K562 (cell line): ENCODE results near the gene HHIPL1. TPM values are rescaled to one million over a fixed set of nuclear protein-coding genes. Genes with fewer than 3 reads are reported as not detected.

Source experiments
- ATAC-seq: fragments of 200-7000 bp; cut with Tn5 transposase; 3 replicates; pipeline ENCODE4 v1.9.1; 2020; ENCODE audit warnings: moderate library complexity
- BruUV-seq: library from RNA; stranded (reverse); fragments of 400-500 nt; replicated peaks from 2 replicates; lab custom pipeline; 2021; lab: Mats Ljungman, UMichigan
- CTCF ChIA-PET: fragments of 300-600 bp; formaldehyde crosslinking; extraction: SDS; loops from one replicate; lab custom pipeline; 2021; ENCODE audit warnings: low intra/inter-chr PET ratio; lab: Yijun Ruan, JAX
- POLR2A ChIA-PET: fragments of 300-600, 350-650 bp; sonication (Branson Sonifier 250); formaldehyde crosslinking; extraction: SDS; loops from one replicate; lab custom pipeline; 2021; ENCODE audit warnings: antibody characterized with exemption, inconsistent platforms; lab: Yijun Ruan, JAX
- DNase-seq, 4 experiments: peaks; one replicate each; pipeline versions ENCODE4 v3.0.0 to v3.0.0-alpha.2; 2011 to 2018; ENCODE audit warnings: low spot score in 3 of 4, mixed read lengths in 3 of 4; ENCODE audit errors: extremely low read depth in 1 of 4
- FAIRE-seq: peaks from 2 replicates; lab custom pipeline; 2011; peaks lifted over from hg19 to GRCh38; lab: Jason Lieb, UNC
- H2AFZ ChIP-seq: 2 replicates; pipeline ENCODE4 v1.6.0; 2011; ENCODE audit warnings: low read depth, low read length, control low read depth, inconsistent platforms
- H3K27ac ChIP-seq: fragments of 200-600 bp; 3 replicates; pipeline ENCODE4 v1.8.0; 2011; ENCODE audit warnings: low read depth, mild to moderate bottlenecking, control low read depth, inconsistent platforms, low read length, moderate library complexity, mixed read lengths; ENCODE audit errors: extremely low read depth
- H3K27me3 ChIP-seq, 2 experiments: fragments of 300-600 bp in 1 of 2; 2 replicates in 1 of 2; 3 replicates in 1 of 2; pipeline versions ENCODE4 v1.6.0 to v1.8.0; 2011; ENCODE audit warnings: inconsistent platforms in 2 of 2, low read length in 2 of 2, mild to moderate bottlenecking in 1 of 2, mixed read lengths in 1 of 2, moderate library complexity in 1 of 2; ENCODE audit not compliant: control insufficient read depth in 2 of 2, insufficient read depth in 2 of 2
- H3K36me3 ChIP-seq: fragments of 300-600 bp; 3 replicates; pipeline ENCODE4 v1.8.0; 2011; ENCODE audit warnings: mild to moderate bottlenecking, low read length, inconsistent platforms; ENCODE audit not compliant: control insufficient read depth, insufficient read depth
- H3K4me1 ChIP-seq, 2 experiments: fragments of 200-600 bp in 1 of 2; replicated peaks in 1 of 2; 2 replicates in 1 of 2; 3 replicates in 1 of 2; pipeline versions ENCODE4 v1.5.1 to v1.8.0; 2011; ENCODE audit warnings: inconsistent platforms in 2 of 2, low read length in 2 of 2, mild to moderate bottlenecking in 1 of 2, mixed read lengths in 1 of 2, moderate library complexity in 1 of 2; ENCODE audit not compliant: control insufficient read depth in 2 of 2, insufficient read depth in 2 of 2
- H3K4me2 ChIP-seq: 2 replicates; pipeline ENCODE4 v1.6.1; 2011; ENCODE audit warnings: low read length, control low read depth, inconsistent platforms, mixed read lengths; ENCODE audit not compliant: insufficient read depth
- H3K4me3 ChIP-seq: fragments of 200-600 bp; sonication (generic), shearing (Covaris generic); 2 replicates; pipeline ENCODE4 v1.5.1; 2016; ENCODE audit warnings: control low read depth, inconsistent platforms
- H3K79me2 ChIP-seq: fragments of 200-600 bp; 3 replicates; pipeline ENCODE4 v1.8.0; 2011; ENCODE audit warnings: low read length, inconsistent platforms; ENCODE audit not compliant: control insufficient read depth, insufficient read depth
- H3K9ac ChIP-seq, 2 experiments: 2 replicates each; pipeline versions ENCODE4 v1.6.0 to v1.6.1; 2011; ENCODE audit warnings: low read depth in 2 of 2, low read length in 2 of 2, control low read depth in 1 of 2, inconsistent platforms in 1 of 2, mild to moderate bottlenecking in 1 of 2, mixed read lengths in 1 of 2; ENCODE audit not compliant: insufficient read depth in 1 of 2
- H3K9me1 ChIP-seq: one replicate; pipeline ENCODE4 v1.6.0; 2011; ENCODE audit warnings: inconsistent platforms, mild to moderate bottlenecking, low read length, moderate library complexity; ENCODE audit not compliant: control insufficient read depth, insufficient read depth
- H3K9me3 ChIP-seq: replicated peaks from 2 replicates; pipeline ENCODE4 v1.5.1; 2011; ENCODE audit warnings: low read depth, low read length, inconsistent platforms; ENCODE audit not compliant: control insufficient read depth, insufficient read depth
- H4K20me1 ChIP-seq: replicated peaks from 2 replicates; pipeline ENCODE4 v1.6.1; 2011; ENCODE audit warnings: low read length, inconsistent platforms, mixed read lengths; ENCODE audit not compliant: control insufficient read depth, insufficient read depth
- CTCF ChIP-seq, 3 experiments: IDR thresholded peaks in 2 of 3; conservative IDR thresholded peaks in 1 of 3; 2 replicates each; pipeline ENCODE4 v1.5.1; 2011 to 2012; ENCODE audit warnings: low read length in 3 of 3, mild to moderate bottlenecking in 3 of 3, control low read depth in 2 of 3, improper control_type of control experiment in 1 of 3, inconsistent platforms in 1 of 3, low read depth in 1 of 3, mixed read lengths in 1 of 3, moderate library complexity in 1 of 3; ENCODE audit not compliant: insufficient read depth in 2 of 3
- MAFK ChIP-seq: IDR thresholded peaks from 2 replicates; pipeline ENCODE4 v1.6.1; 2011; ENCODE audit warnings: low read length, improper control_type of control experiment
- ZBTB7A ChIP-seq: IDR thresholded peaks from 2 replicates; pipeline ENCODE4 v1.6.1; 2011; ENCODE audit warnings: low read depth, mild to moderate bottlenecking, low read length, moderate library complexity, borderline replicate concordance; ENCODE audit not compliant: control insufficient read depth
- WGBS: fragments of 100-300 bp; shearing (Covaris generic); methylation state at CpG from one replicate; pipeline ENCODE4 v1.1.6; 2016; ENCODE audit warnings: low coverage, mixed read lengths; ENCODE audit not compliant: insufficient coverage; ENCODE audit errors: missing lambda C conversion rate; 5-methylcytosine and 5-hydroxymethylcytosine counted together
- in situ Hi-C: fragments of 300-500 bp; cut with MboI; formaldehyde crosslinking; loops from 4 replicates; pipeline ENCODE4 v1.15.0; 2018; ENCODE audit warnings: inconsistent platforms, mixed read lengths
- intact Hi-C: fragments of 100-400 bp; cut with micrococcal nuclease; formaldehyde crosslinking; loops from 2 replicates; pipeline ENCODE4 v1.14.2; 2022
- polyA plus RNA-seq, 8 experiments: library from polyadenylated mRNA; depleted of rRNA in 4 of 8; stranded (reverse) in 5 of 8; unstranded in 3 of 8; fragments of >200 nt; fragmentation: Nextera tagmentation in 2 of 8; fragmentation: Illumina TruSeq in 1 of 8; extraction: Ambion mirVana in 2 of 8; extraction: Trizol in 1 of 8; gene quantifications; 2 replicates each; pipeline versions ENCODE4 v1.2.1 to v1.2.3, GENCODE V29; 2011 to 2014; ENCODE audit warnings: inconsistent platforms in 1 of 8, missing spikeins in 1 of 8
- total RNA-seq, 7 experiments: library from RNA; depleted of rRNA in 6 of 7; stranded (reverse); fragments of >200 nt in 6 of 7; fragmentation: Illumina TruSeq in 2 of 7; extraction: Trizol in 2 of 7; gene quantifications; 2 replicates each; pipeline versions ENCODE4 v1.2.1 to v1.2.3, GENCODE V29; 2011 to 2021; ENCODE audit warnings: low replicate concordance in 1 of 7

HHIPL1 gene
- total and polyA plus RNA-seq, 9 of the 15 experiments (the other 6 are each of a cell fraction or from before 2014, with no cell fraction given): not detected

- Histone ChIP-seq H2AFZ (no peak overlapping the region), H3K4me1 (peaks cover 0 to 19% of the 10 kb centered on the region in 2 experiments; a peak in 2 of 5 replicates), H3K36me3 (no peaks in the 10 kb centered on the region), H3K9me1 (no peaks in the 10 kb centered on the region), H3K27me3 (peaks cover 2 to 26% of the 10 kb centered on the region in 2 experiments; a peak in 1 of 5 replicates), H4K20me1 (peaks cover 2% of the 10 kb centered on the region; the same call in 1 of the 2 replicates), H3K27ac (no peak overlapping the region), H3K9ac (no peak overlapping the region), H3K4me3 (no peak overlapping the region), H3K79me2 (no peaks in the 10 kb centered on the region; the same call in 2 of the 3 replicates)
- in situ Hi-C loops: no loop called here
- no TSS peak for BruUV-seq
- 16% methylated on average over 9 of the region's 12 CpGs for WGBS
- CTCF ChIA-PET: no interaction called here
- ATAC-seq: no peak
- TF ChIP-seq ZBTB7A (peak; percentile 93), CTCF (IDR thresholded peaks at IDR 0.05 in 2 of 3, conservative IDR thresholded peaks at IDR 0.05 in 1 of 3; ENCODE audit: insufficient read depth in 2 of 3, low read depth in 1 of 3, low read length in 3 of 3) (peak; percentile 42 to 78 (median 43)), MAFK (no peak)
- TF ChIP-seq, all 486 proteins: peak for 2
- FAIRE-seq: no peak
- Histone ChIP-seq H3K9me3 (no peaks in the 10 kb centered on the region), H3K4me2 (no peak overlapping the region)
- POLR2A ChIA-PET: no interaction called here
- intact Hi-C loops: no loop called here
- peak in 3 of 4 experiments; percentile 18 to 23 (median 18) for DNase-seq
Observed at GRCh38 chr14:99687284-99688209, 42.6 kb downstream of the HHIPL1 start.
